Gastroesophageal sphincter (tissue), 3 donors: ENCODE results near the gene IFNA8.

ENCODE experiments used
- CTCF ChIP-seq, 4 experiments: fragments of 200-600 bp in 2 of 4; fragments of 450-650 bp in 2 of 4; sonication (generic) in 1 of 4; IDR thresholded peaks; one replicate each; pipeline ENCODE4 v1.5.1; 2017 to 2019; ENCODE audit warnings: antibody characterized with exemption in 4 of 4, mild to moderate bottlenecking in 2 of 4, moderate library complexity in 2 of 4
- EP300 ChIP-seq: sonication (generic); formaldehyde crosslinking; IDR thresholded peaks from one replicate; pipeline ENCODE4 v1.6.1; 2017; ENCODE audit warnings: antibody characterized with exemption, mild to moderate bottlenecking

- TF ChIP-seq EP300: no peak
- TF ChIP-seq CTCF (IDR thresholded peaks at IDR 0.05): no peak
Observed at GRCh38 chr9:21412107-21412506, 3.2 kb downstream of the IFNA8 start.
